Activated CD4-positive, alpha-beta T cell treated with anti-CD3 and anti-CD28 coated beads for 36 hours (primary cell): Measurements from ENCODE around the gene PPP1CA. TPM values are rescaled to one million over a fixed set of nuclear protein-coding genes. Genes with fewer than 3 reads are reported as not detected.

Experiments
- ATAC-seq: fragments of 200-7000 bp; cut with Tn5 transposase; one replicate; pipeline ENCODE4 v1.10.0; 2021; ENCODE audit warnings: mild to moderate bottlenecking, moderate library complexity
- CTCF ChIA-PET: fragments of 350-600 bp; sonication (Branson Sonifier 250); formaldehyde crosslinking; loops from one replicate; lab custom pipeline; 2021; ENCODE audit warnings: antibody characterized with exemption; lab: Charles Lee
- POLR2A ChIA-PET: fragments of 350-600 bp; sonication (Branson Sonifier 250); formaldehyde crosslinking; loops from one replicate; lab custom pipeline; 2021; ENCODE audit warnings: antibody characterized with exemption, inconsistent platforms; lab: Charles Lee
- DNase-seq: peaks from one replicate; pipeline ENCODE4 v3.0.0-alpha.2; 2020
- H3K27ac Mint-ChIP-seq: one replicate; pipeline ENCODE4 v1.8.0; 2021; ENCODE audit warnings: mixed read lengths
- H3K27me3 Mint-ChIP-seq: one replicate; pipeline ENCODE4 v1.8.0; 2021; ENCODE audit warnings: mixed read lengths
- H3K36me3 Mint-ChIP-seq: one replicate; pipeline ENCODE4 v1.8.0; 2021; ENCODE audit warnings: low read depth, mixed read lengths
- H3K4me1 Mint-ChIP-seq: one replicate; pipeline ENCODE4 v1.8.0; 2021; ENCODE audit warnings: mixed read lengths
- H3K4me3 Mint-ChIP-seq: one replicate; pipeline ENCODE4 v1.8.0; 2021; ENCODE audit warnings: mild to moderate bottlenecking, moderate library complexity, mixed read lengths
- H3K9me3 Mint-ChIP-seq: one replicate; pipeline ENCODE4 v1.8.0; 2021; ENCODE audit warnings: low read depth, mixed read lengths
- intact Hi-C, 2 experiments: fragments of 100-400 bp; cut with DNase I in 1 of 2; cut with micrococcal nuclease in 1 of 2; formaldehyde crosslinking; loops; one replicate each; pipeline versions ENCODE4 v1.14.2 to v1.15.1; 2022 to 2024; cut with DNase I, micrococcal nuclease
- total RNA-seq, 2 experiments: library from RNA; stranded (reverse); gene quantifications; one replicate each; pipeline ENCODE4 v1.2.3, GENCODE V29; 2021

The PPP1CA gene
- total RNA-seq, 2 experiments from 2014 or later, result 199 to 227 TPM

DNA sequence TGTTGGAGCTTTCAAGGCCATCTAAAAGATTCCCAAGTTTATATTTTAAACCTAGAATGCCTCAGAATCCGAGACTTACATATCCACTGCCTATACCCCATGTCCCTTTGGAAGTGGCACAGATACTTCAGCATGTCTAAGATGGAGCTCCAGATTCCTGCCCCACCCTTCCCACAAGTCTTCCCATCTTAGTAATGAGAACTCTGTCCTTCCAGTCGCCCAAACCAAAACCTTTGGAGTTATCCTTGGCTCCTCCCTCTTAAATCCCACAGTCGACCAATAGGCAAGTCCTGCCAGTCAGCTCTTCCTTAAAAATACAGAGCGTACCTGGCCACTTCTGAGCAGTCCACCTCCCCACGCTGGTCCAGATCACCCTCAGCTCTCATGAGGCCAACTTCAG is 52.6 kb downstream of the PPP1CA start:
- H3K27ac Mint-ChIP-seq, result no peak overlapping the region
- H3K4me3 Mint-ChIP-seq, result no peak overlapping the region
- peaks cover 70% of the 10 kb centered on the region for H3K4me1 Mint-ChIP-seq
- ChIA-PET CTCF (interaction anchor here (0.7 to 12.6 kb wide), 5 partner anchors 15 to 246 kb away, joined by 3 to 445 read pairs (median 4); partner anchors contain the start of genes CLCF1, RAD9A and TMEM134), POLR2A (no interaction called here)
- H3K9me3 Mint-ChIP-seq, result no peaks in the 10 kb centered on the region
- ATAC-seq, result no peak
- intact Hi-C loops, result no loop called here
- H3K36me3 Mint-ChIP-seq, result no peaks in the 10 kb centered on the region
- no peaks in the 10 kb centered on the region for H3K27me3 Mint-ChIP-seq
- DNase-seq, result no peak

Other genes starting within 250 kb of the PPP1CA start
- gene GRK2, start 135.4 kb downstream of the PPP1CA start, total RNA-seq, result 100 to 1,000 TPM; 202 to 241 TPM
- gene ANKRD13D, start 112.6 kb downstream of the PPP1CA start, total RNA-seq, result 10 to 100 TPM; 44.9 to 69.5 TPM
- 10 to 100 TPM in 1 of 2 experiments, 1 to 10 TPM in 1; 6.0 to 11.1 TPM for gene SSH3, start 98.3 kb downstream of the PPP1CA start, total RNA-seq
- 10 to 100 TPM; 31.3 to 37.5 TPM for gene POLD4, start 48.3 kb downstream of the PPP1CA start, total RNA-seq
- under 1 TPM; 0.09 to 0.27 TPM for gene CLCF1, start 28.3 kb downstream of the PPP1CA start, total RNA-seq
- gene RAD9A, start 9.9 kb downstream of the PPP1CA start, total RNA-seq, result 10 to 100 TPM; 28.8 to 30.0 TPM
- 100 to 1,000 TPM in 1 of 2 experiments, 10 to 100 TPM in 1; 83.2 to 123 TPM for gene TBC1D10C, start 2.2 kb upstream of the PPP1CA start, total RNA-seq
- gene CARNS1, start 13.8 kb upstream of the PPP1CA start, total RNA-seq, result 1 to 10 TPM; 1.5 to 1.6 TPM
- 10 to 100 TPM; 53.4 to 57.2 TPM for gene RPS6KB2, start 26.6 kb upstream of the PPP1CA start, total RNA-seq
- gene PTPRCAP, start 35.8 kb upstream of the PPP1CA start, total RNA-seq, result 10 to 100 TPM; 80.1 to 83.4 TPM
- 100 to 1,000 TPM; 178 to 285 TPM for gene CORO1B, start 41.6 kb upstream of the PPP1CA start, total RNA-seq
- not detected for gene GPR152, start 50.9 kb upstream of the PPP1CA start, total RNA-seq
- gene CABP4, start 53.5 kb upstream of the PPP1CA start, total RNA-seq, result under 1 TPM; 0.37 to 0.46 TPM
- gene TMEM134, start 67.4 kb upstream of the PPP1CA start, total RNA-seq, result 10 to 100 TPM; 69.9 to 74.7 TPM
- 100 to 1,000 TPM; 142 to 144 TPM for gene AIP, start 81.2 kb upstream of the PPP1CA start, total RNA-seq
- 100 to 1,000 TPM in 1 of 2 experiments, 10 to 100 TPM in 1; 94.5 to 100 TPM for gene PITPNM1, start 103.5 kb upstream of the PPP1CA start, total RNA-seq
- gene CDK2AP2, start 106.3 kb upstream of the PPP1CA start, total RNA-seq, result 10 to 100 TPM; 64.1 to 68.7 TPM
- not detected for gene CABP2, start 121.6 kb upstream of the PPP1CA start, total RNA-seq
- gene GSTP1, start 182.0 kb upstream of the PPP1CA start, total RNA-seq, result 100 to 1,000 TPM; 376 to 463 TPM
- 100 to 1,000 TPM; 253 to 287 TPM for gene NDUFV1, start 205.1 kb upstream of the PPP1CA start, total RNA-seq
- gene NUDT8, start 228.1 kb upstream of the PPP1CA start, total RNA-seq, result 10 to 100 TPM; 17.0 to 23.4 TPM
- not detected for gene TBX10, start 237.9 kb upstream of the PPP1CA start, total RNA-seq
- under 1 TPM; 0.46 TPM for gene ACY3, start 248.9 kb upstream of the PPP1CA start, total RNA-seq